ENCODE measurements around the gene THNSL1.

DNA sequence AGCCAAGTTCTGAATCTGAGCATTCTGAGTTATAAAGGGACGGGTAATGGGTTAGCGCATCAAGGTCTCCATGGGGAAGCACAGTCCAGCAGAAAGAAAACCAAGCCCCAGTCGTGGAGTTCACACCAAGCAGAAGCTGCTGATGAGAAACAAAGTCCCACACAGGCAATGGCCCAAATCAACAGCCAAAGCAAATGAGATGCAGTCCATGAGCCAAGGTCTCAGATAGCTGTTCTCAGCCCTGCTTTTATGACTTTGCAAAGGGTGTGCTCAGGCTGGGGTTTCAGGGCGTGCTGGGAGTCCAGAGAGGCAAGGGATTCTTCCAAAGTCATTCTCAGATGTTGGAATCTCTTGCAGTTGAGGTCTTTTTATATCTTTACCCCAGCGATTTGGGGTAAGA is 32.0 kb downstream of the THNSL1 start:
- TF ChIP-seq, protein P1, sequence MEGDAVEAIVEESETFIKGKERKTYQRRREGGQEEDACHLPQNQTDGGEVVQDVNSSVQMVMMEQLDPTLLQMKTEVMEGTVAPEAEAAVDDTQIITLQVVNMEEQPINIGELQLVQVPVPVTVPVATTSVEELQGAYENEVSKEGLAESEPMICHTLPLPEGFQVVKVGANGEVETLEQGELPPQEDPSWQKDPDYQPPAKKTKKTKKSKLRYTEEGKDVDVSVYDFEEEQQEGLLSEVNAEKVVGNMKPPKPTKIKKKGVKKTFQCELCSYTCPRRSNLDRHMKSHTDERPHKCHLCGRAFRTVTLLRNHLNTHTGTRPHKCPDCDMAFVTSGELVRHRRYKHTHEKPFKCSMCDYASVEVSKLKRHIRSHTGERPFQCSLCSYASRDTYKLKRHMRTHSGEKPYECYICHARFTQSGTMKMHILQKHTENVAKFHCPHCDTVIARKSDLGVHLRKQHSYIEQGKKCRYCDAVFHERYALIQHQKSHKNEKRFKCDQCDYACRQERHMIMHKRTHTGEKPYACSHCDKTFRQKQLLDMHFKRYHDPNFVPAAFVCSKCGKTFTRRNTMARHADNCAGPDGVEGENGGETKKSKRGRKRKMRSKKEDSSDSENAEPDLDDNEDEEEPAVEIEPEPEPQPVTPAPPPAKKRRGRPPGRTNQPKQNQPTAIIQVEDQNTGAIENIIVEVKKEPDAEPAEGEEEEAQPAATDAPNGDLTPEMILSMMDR (conservative IDR thresholded peaks at IDR 0.05; ENCODE audit: low read length), result no peak
- TF ChIP-seq EZH2phosphoT487 (IDR thresholded peaks at IDR 0.05; ENCODE audit: borderline replicate concordance, low read depth, low read length), result no peak

Measured in OCI-LY7 (cell line).